ENCODE results near the gene MAP6.

Gene MAP6

GRCh38 chr11:75616281-75616680 lies 52.6 kb downstream of the MAP6 start:
- no peak overlapping the region for H3K9ac ChIP-seq (ENCODE audit: low read length)

GRCh38 chr11:75615751-75616150 lies 53.1 kb downstream of the MAP6 start:
- H3K4me3 ChIP-seq (ENCODE audit: low read length): no peak overlapping the region
- H3K9ac ChIP-seq (ENCODE audit: low read length): no peak overlapping the region
- H3K4me1 ChIP-seq (ENCODE audit: control insufficient read depth, insufficient read depth, low read length): no peaks in the 10 kb centered on the region
- no peaks in the 10 kb centered on the region for H3K9me3 ChIP-seq (ENCODE audit: control insufficient read depth, low read length)
- no peaks in the 10 kb centered on the region for H3K27me3 ChIP-seq (ENCODE audit: control insufficient read depth, insufficient read depth, low read length)
- H3K36me3 ChIP-seq (ENCODE audit: control insufficient read depth, insufficient read depth, low read length): no peaks in the 10 kb centered on the region

More at GRCh38 chr11:75616281-75616680, 52.6 kb downstream of the MAP6 start:
- Histone ChIP-seq H3K9me3 (ENCODE audit: control insufficient read depth, low read length) (no peaks in the 10 kb centered on the region), H3K36me3 (ENCODE audit: control insufficient read depth, insufficient read depth, low read length) (no peaks in the 10 kb centered on the region), H3K4me1 (ENCODE audit: control insufficient read depth, insufficient read depth, low read length) (no peaks in the 10 kb centered on the region), H3K27me3 (ENCODE audit: control insufficient read depth, insufficient read depth, low read length) (no peaks in the 10 kb centered on the region), H3K4me3 (ENCODE audit: low read length) (no peak overlapping the region)

DNA sequence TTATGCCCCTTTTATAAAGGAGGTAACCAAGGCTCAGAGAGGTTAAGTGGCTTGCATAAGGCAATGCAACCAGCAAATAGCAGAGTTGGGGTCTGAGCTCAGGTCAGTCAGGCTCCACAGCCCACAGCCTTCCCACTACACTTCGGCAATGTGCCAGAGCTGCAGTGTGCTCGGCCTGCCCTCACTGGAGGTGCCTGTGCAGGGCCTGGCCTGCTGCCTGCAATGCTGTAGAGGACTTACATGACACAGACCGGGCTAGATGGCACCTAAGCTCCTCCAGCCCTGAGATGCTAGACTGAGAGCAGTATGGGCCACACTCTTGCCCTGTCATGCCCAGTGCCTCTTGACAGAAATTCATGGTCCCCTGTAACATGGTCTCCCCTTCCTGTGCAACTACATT lies 57.0 kb downstream of the MAP6 start:
- no peak overlapping the region for H3K4me3 ChIP-seq (ENCODE audit: low read length)
- no peaks in the 10 kb centered on the region for H3K36me3 ChIP-seq (ENCODE audit: control insufficient read depth, insufficient read depth, low read length)
- no peaks in the 10 kb centered on the region for H3K9me3 ChIP-seq (ENCODE audit: control insufficient read depth, low read length)
- no peaks in the 10 kb centered on the region for H3K27me3 ChIP-seq (ENCODE audit: control insufficient read depth, insufficient read depth, low read length)
- no peaks in the 10 kb centered on the region for H3K4me1 ChIP-seq (ENCODE audit: control insufficient read depth, insufficient read depth, low read length)
- no peak overlapping the region for H3K9ac ChIP-seq (ENCODE audit: low read length)

GRCh38 chr11:75606099-75606498 lies 62.7 kb downstream of the MAP6 start:
- no peaks in the 10 kb centered on the region for H3K4me1 ChIP-seq (ENCODE audit: control insufficient read depth, insufficient read depth, low read length)
- H3K36me3 ChIP-seq (ENCODE audit: control insufficient read depth, insufficient read depth, low read length): no peaks in the 10 kb centered on the region
- H3K4me3 ChIP-seq (ENCODE audit: low read length): no peak overlapping the region
- H3K9me3 ChIP-seq (ENCODE audit: control insufficient read depth, low read length): no peaks in the 10 kb centered on the region
- no peaks in the 10 kb centered on the region for H3K27me3 ChIP-seq (ENCODE audit: control insufficient read depth, insufficient read depth, low read length)
- H3K9ac ChIP-seq (ENCODE audit: low read length): no peak overlapping the region

- Histone ChIP-seq H3K9me3 (ENCODE audit: control insufficient read depth, low read length) (no peaks in the 10 kb centered on the region), H3K36me3 (ENCODE audit: control insufficient read depth, insufficient read depth, low read length) (no peaks in the 10 kb centered on the region), H3K4me3 (ENCODE audit: low read length) (no peak overlapping the region), H3K27me3 (ENCODE audit: control insufficient read depth, insufficient read depth, low read length) (no peaks in the 10 kb centered on the region), H3K4me1 (ENCODE audit: control insufficient read depth, insufficient read depth, low read length) (no peaks in the 10 kb centered on the region), H3K9ac (ENCODE audit: low read length) (no peak overlapping the region)
These were observed 64.8 kb downstream of the MAP6 start for GRCh38 chr11:75603791-75604736.

- H3K4me3 ChIP-seq (ENCODE audit: low read length): no peak overlapping the region
These were observed 65.9 kb downstream of the MAP6 start for GRCh38 chr11:75602951-75603350.

GRCh38 chr11:75601494-75601893 lies 67.3 kb downstream of the MAP6 start:
- H3K4me3 ChIP-seq (ENCODE audit: low read length): no peak overlapping the region
- H3K9ac ChIP-seq (ENCODE audit: low read length): no peak overlapping the region
- no peaks in the 10 kb centered on the region for H3K9me3 ChIP-seq (ENCODE audit: control insufficient read depth, low read length)
- no peaks in the 10 kb centered on the region for H3K27me3 ChIP-seq (ENCODE audit: control insufficient read depth, insufficient read depth, low read length)
- H3K4me1 ChIP-seq (ENCODE audit: control insufficient read depth, insufficient read depth, low read length): no peaks in the 10 kb centered on the region
- no peaks in the 10 kb centered on the region for H3K36me3 ChIP-seq (ENCODE audit: control insufficient read depth, insufficient read depth, low read length)

More at GRCh38 chr11:75602951-75603350, 65.9 kb downstream of the MAP6 start:
- Histone ChIP-seq H3K9ac (ENCODE audit: low read length) (no peak overlapping the region), H3K36me3 (ENCODE audit: control insufficient read depth, insufficient read depth, low read length) (no peaks in the 10 kb centered on the region), H3K9me3 (ENCODE audit: control insufficient read depth, low read length) (no peaks in the 10 kb centered on the region), H3K27me3 (ENCODE audit: control insufficient read depth, insufficient read depth, low read length) (no peaks in the 10 kb centered on the region), H3K4me1 (ENCODE audit: control insufficient read depth, insufficient read depth, low read length) (no peaks in the 10 kb centered on the region)

DNA sequence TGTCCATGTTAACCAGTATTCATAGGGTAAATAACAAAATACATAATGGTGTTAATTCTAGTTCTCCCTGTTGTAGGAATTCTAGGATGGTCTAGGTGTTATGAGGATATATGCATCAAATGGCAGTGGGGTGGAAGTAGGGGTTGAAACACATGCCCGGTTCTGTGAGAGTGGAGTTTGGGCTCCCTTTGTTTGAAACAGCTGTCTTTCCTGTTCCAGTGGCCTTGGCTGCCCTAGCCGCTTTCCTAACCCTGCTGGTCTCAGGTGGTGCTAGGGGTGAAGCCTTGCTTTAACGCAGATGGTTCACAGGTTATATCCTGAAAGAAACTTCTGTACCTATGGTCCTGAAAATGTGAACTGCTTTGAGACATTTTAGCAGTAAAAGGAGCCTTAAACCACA lies 68.5 kb downstream of the MAP6 start:
- Histone ChIP-seq H3K4me3 (ENCODE audit: low read length) (no peak overlapping the region), H3K9ac (ENCODE audit: low read length) (no peak overlapping the region), H3K27me3 (ENCODE audit: control insufficient read depth, insufficient read depth, low read length) (no peaks in the 10 kb centered on the region), H3K4me1 (ENCODE audit: control insufficient read depth, insufficient read depth, low read length) (no peaks in the 10 kb centered on the region), H3K9me3 (ENCODE audit: control insufficient read depth, low read length) (no peaks in the 10 kb centered on the region), H3K36me3 (ENCODE audit: control insufficient read depth, insufficient read depth, low read length) (no peaks in the 10 kb centered on the region)

GRCh38 chr11:75598900-75599299 lies 69.9 kb downstream of the MAP6 start:
- H3K9ac ChIP-seq (ENCODE audit: low read length): no peak overlapping the region
- no peaks in the 10 kb centered on the region for H3K4me1 ChIP-seq (ENCODE audit: control insufficient read depth, insufficient read depth, low read length)
- no peaks in the 10 kb centered on the region for H3K9me3 ChIP-seq (ENCODE audit: control insufficient read depth, low read length)
- no peaks in the 10 kb centered on the region for H3K36me3 ChIP-seq (ENCODE audit: control insufficient read depth, insufficient read depth, low read length)
- H3K27me3 ChIP-seq (ENCODE audit: control insufficient read depth, insufficient read depth, low read length): no peaks in the 10 kb centered on the region
- no peak overlapping the region for H3K4me3 ChIP-seq (ENCODE audit: low read length)

GRCh38 chr11:75598264-75598663 lies 70.6 kb downstream of the MAP6 start:
- H3K4me3 ChIP-seq (ENCODE audit: low read length): no peak overlapping the region
- no peak overlapping the region for H3K9ac ChIP-seq (ENCODE audit: low read length)
- H3K36me3 ChIP-seq (ENCODE audit: control insufficient read depth, insufficient read depth, low read length): no peaks in the 10 kb centered on the region
- no peaks in the 10 kb centered on the region for H3K9me3 ChIP-seq (ENCODE audit: control insufficient read depth, low read length)
- no peaks in the 10 kb centered on the region for H3K27me3 ChIP-seq (ENCODE audit: control insufficient read depth, insufficient read depth, low read length)
- H3K4me1 ChIP-seq (ENCODE audit: control insufficient read depth, insufficient read depth, low read length): no peaks in the 10 kb centered on the region

DNA sequence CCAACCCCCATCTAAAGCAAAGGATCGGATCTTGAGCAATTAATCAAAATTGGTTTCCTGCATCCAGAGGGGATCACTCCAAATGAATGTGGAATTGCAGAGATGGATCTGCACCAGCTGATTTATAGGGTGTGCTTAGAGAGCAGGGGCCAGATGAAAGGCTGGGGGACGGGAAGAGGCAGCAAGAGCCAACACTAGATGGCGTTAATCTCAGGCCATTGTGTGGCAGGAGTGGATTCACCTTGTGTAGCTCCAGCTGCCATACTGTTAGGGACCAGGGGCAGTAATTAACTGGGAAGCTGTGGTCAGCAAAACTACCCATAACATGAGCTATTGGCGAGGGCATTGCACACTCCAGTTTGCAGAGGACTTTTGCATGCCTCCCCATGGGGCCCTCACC lies 71.2 kb downstream of the MAP6 start:
- no peak overlapping the region for H3K9ac ChIP-seq (ENCODE audit: low read length)
- H3K36me3 ChIP-seq (ENCODE audit: control insufficient read depth, insufficient read depth, low read length): no peaks in the 10 kb centered on the region
- H3K27me3 ChIP-seq (ENCODE audit: control insufficient read depth, insufficient read depth, low read length): no peaks in the 10 kb centered on the region
- H3K4me1 ChIP-seq (ENCODE audit: control insufficient read depth, insufficient read depth, low read length): no peaks in the 10 kb centered on the region
- no peak overlapping the region for H3K4me3 ChIP-seq (ENCODE audit: low read length)
- no peaks in the 10 kb centered on the region for H3K9me3 ChIP-seq (ENCODE audit: control insufficient read depth, low read length)

GRCh38 chr11:75596914-75597313 lies 71.9 kb downstream of the MAP6 start:
- Histone ChIP-seq H3K9ac (ENCODE audit: low read length) (no peak overlapping the region), H3K27me3 (ENCODE audit: control insufficient read depth, insufficient read depth, low read length) (no peaks in the 10 kb centered on the region), H3K9me3 (ENCODE audit: control insufficient read depth, low read length) (no peaks in the 10 kb centered on the region), H3K4me3 (ENCODE audit: low read length) (no peak overlapping the region), H3K4me1 (ENCODE audit: control insufficient read depth, insufficient read depth, low read length) (no peaks in the 10 kb centered on the region), H3K36me3 (ENCODE audit: control insufficient read depth, insufficient read depth, low read length) (no peaks in the 10 kb centered on the region)

All from mucosa of stomach (tissue), 1 donor.